Renal cortex interstitium (tissue), 11 donors: Measurements from ENCODE around the gene TRIM24. TPM values are rescaled to one million over a fixed set of nuclear protein-coding genes. Genes with fewer than 3 reads are reported as not detected.
"Not testable (repeated sequence)": the region's sequence is repeated elsewhere in the genome, so short reads cannot be mapped to it uniquely, and the experiment has no call there.

Experiments used
- DNase-seq, 11 donors: peaks; one replicate each; pipeline ENCODE4 v3.0.0-alpha.2; 2013; ENCODE audit warnings: low read depth in 9 of 11, low spot score in 4 of 11; ENCODE audit errors: extremely low read depth in 1 of 11
- polyA plus RNA-seq, 3 donors: library from polyadenylated mRNA; unstranded; fragments of 120-200 nt; gene quantifications; one replicate each; pipeline ENCODE4 v1.2.1, GENCODE V29; 2013; ENCODE audit not compliant: insufficient read length in 3 of 3

Gene TRIM24
- polyA plus RNA-seq, 3 donors = 49.3 to 69.1 (median 64.2) TPM

DNA sequence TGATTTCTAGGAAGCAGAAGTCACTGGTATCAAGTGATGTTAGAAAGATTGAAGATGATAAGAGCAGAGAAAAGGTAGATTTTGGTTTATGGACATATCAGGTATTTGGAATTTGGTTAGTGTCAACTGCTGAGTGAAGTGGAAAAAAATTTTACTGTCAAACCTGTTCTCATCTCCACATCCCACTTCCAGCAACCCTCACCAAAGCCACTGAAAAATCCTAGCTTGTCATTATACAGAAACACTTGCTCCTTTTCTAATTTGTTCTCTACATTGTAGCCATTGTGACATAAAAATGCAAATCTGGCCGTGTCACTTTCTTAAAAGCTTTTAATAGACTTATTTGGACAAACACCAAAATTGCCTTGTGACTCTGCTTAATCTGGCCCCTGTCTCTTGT, 54.0 kb downstream of the TRIM24 start:
- DNase-seq = no peak

DNA sequence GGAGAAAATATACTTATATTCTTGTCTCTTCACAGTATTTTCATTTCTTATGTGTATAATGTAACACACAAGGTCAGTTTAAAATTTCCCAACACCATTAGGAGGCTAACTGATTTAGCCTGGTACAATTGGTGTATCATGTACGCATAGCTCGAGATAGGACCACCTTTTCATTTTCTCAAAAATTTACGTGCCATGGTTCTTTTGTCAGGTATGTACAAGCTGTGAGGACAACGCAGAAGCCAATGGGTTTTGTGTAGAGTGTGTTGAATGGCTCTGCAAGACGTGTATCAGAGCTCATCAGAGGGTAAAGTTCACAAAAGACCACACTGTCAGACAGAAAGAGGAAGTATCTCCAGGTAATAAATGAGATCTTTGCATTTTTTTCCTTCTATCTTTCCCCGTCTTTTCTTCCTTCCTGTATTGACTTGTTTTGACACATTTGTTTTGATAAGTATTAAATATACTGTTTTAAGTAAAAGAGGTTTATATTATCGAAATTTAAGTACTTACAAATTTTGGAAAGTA, 55.0 kb downstream of the TRIM24 start:
- DNase-seq = no peak

DNA sequence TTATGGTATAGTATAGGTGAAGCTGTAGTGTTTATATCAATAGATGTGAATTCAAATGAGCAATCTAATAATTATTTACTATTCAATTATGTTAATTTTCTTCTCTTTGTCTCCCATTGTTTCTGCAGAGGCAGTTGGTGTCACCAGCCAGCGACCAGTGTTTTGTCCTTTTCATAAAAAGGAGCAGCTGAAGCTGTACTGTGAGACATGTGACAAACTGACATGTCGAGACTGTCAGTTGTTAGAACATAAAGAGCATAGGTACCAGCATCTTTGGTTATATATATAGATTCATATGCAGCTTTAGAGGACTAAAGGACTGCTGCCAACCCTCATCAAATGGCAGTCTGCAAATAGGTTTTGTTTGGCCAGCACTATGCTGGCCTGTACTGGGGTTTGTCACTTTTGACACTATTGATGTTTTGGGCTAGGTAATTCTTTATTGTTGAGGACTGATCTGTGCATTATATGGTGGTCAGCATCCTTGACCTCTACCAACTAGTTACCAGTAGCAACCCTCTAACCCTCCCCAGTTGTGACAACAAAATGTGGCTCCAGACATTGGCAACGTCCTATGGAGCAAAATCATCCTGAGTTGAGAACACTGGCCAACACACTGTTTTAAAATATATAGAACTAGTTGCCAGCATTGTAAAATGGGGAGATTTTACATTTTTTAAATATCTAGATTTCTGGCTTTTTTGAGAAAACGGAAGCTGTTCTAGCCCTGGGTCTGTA, 59.2 kb downstream of the TRIM24 start:
- no peak for DNase-seq

DNA sequence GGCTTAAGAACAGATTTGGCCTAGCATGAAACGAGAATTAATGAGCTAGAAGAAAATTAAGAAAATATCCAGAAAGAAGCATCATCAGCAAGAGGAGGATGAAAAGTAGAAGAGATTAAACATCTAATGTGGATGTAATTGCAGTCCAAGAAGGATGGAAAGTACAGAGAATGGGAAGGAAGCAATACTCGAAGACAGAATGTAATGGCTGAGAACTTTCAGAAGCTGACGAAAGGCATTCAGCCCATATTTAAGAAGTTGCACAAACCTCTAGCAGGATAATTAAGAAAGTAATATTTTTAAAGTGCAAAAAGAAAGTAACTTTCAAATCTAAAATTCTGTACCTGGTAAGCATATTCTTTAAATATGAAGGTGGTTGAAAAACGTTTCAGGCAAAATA, 60.7 kb downstream of the TRIM24 start:
- no peak for DNase-seq

DNA sequence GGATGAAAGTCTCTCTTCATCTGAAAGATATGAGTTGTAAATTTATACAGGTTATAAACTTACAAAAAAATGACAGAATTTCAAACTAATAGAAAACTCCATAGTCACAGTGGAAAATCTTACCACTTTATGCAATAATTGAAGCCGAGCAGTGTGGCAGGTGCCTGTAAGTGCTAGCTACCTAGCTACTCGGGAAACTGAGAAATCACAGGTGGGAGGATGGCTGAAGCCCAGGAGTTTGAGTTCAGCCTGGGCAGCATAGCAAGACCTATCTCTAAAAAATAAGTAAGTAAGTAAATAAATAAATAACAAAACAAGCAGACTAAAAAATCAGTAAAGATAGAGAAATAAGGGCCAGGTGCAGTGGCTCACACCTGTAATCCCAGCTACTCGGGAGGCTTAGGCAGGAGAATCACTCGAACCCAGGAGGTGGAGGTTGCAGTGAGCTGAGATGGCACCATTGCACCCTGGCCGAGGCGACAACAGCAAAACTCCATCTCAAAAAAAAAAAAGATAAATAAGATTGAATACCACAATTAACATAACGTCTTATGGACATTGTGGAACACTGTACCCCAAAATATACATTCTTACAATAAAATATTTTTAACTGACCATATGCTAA, 61.9 kb downstream of the TRIM24 start:
- no peak for DNase-seq

DNA sequence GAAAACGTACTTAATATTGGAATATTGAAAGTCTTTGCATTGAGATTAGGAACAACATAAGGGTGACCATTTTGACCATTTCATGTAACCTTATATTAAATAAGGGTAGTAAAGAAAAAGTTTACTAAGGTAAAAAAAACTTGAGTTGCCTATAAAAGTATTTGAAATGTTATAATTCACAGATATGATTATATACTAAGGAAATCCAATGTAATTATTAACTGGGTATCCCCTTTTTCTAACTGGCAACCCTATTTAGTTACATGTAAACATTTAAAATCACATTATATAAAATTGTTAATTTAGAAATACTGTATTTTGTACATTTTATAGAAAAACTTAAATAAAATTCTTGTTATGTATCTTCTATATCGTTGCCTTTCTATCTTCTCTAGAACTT, 64.2 kb downstream of the TRIM24 start:
- DNase-seq = no peak

DNA sequence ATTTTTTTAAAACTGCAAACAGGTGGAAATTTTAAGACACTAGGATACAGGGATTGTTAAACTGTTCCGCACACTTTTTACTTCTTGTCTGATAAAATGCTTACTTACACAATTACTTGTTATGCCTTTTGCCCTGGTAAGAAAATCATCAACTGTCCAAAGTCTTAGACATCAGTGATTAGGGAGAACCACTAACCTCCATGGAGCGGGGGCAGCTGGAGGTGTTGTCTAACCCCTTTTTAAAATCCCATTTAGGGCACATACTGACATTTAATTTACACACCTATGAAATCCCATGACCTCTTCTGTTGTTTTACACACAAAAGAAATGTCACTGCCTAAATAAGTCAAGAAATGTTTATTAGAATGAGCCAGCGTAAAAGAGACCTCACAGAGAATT, 65.7 kb downstream of the TRIM24 start:
- no peak for DNase-seq

DNA sequence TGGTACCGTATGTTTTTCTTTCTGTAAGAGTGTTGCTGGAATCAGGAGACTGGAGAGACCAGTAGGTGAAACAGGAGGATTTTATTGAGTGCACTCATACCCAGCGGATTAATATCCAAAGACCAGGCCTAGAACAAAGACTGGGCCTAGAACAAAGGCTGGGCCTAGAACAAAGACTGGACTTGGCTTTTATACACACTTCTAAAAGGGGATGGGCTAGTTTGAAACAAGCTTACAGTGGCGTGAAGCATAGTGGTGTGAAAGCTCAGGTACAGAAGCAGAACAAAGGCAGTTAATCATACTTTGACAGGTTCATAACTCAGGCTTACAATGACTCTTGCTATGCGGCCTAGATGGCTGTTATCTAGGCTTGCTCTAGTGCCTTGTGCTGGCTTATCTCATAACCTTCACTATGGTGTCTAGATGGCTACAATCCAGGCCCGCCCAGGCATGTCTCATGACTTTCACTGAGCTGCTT, 67.7 kb downstream of the TRIM24 start:
- no peak for DNase-seq

DNA sequence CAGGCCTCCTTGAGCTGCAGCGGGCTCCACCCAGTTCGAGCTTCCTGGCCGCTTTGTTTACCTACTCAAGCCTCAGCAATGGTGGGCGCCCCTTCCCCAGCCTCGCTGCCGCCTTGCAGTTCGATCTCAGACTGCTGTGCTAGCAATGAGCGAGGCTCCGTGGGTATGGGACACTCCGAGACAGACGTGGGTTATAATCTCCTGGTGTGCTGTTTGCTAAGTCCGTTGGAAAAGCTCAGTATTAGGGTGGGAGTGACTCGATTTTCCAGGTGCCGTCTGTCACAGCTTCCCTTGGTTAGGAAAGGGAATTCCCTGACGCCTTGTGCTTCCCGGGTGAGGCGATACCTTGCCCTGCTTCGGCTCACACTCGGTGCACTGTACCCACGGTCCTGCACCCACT, 76.8 kb downstream of the TRIM24 start:
- DNase-seq = not testable (repeated sequence)

DNA sequence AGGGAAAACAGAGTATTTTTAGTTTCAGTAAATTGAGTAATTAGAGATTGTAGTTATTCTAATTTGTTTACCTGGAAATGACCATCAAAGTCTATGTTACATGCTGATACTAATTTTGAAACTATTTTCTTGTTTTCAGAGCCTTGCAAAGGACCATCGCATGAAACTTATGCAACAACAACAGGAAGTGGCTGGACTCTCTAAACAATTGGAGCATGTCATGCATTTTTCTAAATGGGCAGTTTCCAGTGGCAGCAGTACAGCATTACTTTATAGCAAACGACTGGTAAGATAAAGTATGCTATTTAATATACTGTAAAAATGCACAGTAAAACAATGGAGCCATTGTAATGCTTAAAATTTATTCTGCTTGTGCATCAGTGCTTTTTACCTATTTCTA, 78.5 kb downstream of the TRIM24 start:
- DNase-seq = peak in 1 of 11 donors; percentile 1

DNA sequence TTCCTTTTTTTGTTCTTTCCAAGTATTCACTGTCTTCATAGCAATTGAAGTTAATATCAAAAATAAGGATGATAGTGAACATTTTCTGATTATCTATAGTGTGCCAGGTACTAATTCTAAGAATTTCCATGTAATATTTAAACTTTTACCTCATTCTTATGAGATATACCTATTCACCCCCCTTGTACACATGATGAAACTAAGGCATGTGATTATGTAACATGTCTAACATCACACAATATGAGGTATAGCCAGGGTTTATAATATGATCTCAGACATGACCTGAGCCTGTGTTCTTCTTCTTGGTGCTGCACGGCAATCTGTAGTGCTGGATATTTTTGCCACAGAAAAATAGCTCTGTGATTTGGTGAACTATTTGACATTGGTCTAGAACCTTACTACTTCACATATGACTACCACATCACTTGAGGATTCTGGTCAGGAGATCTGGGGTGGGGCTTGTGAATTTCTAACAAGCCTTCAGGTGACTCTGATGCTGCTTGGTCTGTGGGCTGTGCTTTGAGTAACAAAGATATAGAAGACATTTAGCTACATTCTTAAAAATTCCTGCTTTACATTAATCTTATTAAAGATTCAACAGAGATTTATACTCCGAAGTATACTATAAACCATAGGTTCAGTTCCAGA, 79.1 kb downstream of the TRIM24 start:
- no peak for DNase-seq

DNA sequence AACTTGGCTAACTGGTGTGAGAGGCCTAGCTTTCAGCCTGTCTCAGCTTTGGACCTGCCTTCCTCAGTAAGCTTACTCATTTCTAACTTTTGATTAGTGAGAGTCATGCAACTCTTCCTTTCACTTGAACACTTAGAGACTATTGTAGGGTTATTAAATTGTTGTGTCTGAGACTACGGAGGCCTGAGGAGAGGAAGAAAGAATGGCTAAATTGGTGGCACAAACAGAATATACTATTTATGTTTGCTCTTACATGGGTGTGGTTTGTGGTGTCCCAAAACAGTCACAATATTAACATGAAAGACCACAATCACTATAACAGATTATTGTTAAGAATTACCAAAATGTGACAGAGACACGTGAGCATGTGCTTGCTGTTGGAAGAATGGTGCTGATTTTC, 82.1 kb downstream of the TRIM24 start:
- no peak for DNase-seq

DNA sequence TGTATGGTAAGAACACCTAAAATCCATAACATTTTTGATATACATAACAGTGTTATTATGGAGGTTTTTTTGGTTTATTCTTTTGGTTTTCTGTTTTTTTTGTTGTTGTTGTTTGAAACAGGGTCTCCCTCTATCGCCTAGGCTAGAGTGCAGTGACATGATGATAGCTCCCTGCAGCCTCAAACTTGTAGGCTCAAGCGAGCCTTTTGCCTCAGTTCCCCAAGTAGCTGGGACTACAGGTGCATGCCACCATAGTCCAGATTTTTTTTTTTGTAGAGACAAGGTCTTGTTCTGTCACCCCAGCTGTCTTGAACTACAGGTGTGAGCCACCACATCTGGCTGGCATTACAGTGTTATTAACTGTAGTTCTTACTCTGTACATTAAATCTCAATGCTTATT, 83.7 kb downstream of the TRIM24 start:
- no peak for DNase-seq

DNA sequence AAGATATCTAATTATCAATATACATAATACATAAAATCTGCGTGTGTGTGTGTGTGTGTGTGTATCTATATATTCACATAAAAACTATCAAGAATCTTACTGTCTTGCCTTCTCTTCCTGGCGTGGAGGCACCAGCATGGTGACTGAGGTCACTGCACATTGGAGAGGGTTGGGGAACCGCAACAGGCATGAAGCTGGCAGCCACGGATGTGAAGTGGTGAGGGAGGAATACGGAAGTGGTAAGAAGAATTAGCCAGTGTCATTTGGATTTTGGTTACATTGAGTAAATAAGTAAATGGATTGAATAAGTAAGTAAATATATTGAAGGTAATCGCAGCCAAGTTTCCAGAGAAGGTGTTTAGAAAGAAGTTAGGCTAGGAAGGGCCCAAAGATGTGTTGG, 85.1 kb downstream of the TRIM24 start:
- DNase-seq = no peak

DNA sequence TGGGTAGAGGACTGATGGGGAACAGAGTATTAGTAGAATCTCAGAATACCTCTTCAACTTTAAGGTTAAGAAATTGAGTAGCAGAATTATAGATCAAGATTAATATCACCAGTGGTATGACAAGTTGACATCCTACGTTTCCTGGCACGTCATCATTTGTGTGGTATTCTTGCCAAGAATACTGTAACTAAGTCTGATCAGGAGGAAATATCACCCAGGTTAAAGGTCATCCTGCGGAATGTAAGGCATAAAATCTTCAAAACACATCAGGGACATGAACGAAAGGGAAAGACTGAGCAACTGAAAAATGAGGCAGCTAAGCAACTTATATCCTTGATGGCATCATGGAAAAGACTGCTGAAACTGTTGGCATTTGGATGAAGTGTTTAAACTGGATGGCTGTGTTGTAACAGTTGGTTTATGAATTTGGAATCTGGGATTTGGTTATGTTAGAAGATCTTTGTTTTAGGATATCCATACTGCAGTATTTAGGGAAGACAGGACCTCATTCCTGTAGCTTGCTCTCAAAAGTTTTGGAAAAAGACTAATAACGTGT, 86.1 kb downstream of the TRIM24 start:
- no peak for DNase-seq

DNA sequence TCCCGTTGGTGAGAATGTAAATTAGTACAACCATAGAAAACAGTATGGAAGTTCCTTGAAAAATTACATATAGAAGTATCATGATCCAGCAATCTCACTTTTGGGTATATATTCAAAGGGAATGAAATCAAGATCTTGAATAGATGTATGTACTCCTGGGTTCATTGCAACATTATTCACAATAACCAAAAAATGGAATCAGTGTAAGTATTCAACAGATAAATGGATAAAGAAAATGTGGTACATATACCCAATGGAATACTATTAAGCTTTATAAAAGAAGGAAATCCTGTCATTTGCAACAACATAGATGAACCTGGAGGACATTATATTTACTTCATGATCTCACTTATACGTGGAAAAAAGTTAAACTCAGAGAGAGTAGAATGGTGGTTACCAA, 86.8 kb downstream of the TRIM24 start:
- no peak for DNase-seq

DNA sequence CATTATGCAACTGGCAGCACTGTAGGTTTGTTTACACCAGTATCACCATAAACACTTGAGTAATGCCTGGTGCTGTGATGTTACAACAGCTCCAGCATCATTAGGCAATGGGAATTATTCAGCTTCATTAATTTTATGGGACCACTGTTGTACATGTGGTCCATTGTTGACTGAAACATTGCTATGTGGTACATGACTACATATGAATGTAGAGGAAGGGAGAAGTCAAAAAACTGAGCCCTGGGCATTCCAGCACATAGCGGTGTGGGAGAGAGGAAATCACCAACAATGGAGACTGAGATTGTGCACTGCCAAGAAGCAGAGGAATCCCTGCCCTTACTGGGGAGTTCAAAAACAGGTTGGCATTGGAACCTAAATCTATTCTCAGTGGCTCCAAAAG, 89.0 kb downstream of the TRIM24 start:
- DNase-seq = no peak

DNA sequence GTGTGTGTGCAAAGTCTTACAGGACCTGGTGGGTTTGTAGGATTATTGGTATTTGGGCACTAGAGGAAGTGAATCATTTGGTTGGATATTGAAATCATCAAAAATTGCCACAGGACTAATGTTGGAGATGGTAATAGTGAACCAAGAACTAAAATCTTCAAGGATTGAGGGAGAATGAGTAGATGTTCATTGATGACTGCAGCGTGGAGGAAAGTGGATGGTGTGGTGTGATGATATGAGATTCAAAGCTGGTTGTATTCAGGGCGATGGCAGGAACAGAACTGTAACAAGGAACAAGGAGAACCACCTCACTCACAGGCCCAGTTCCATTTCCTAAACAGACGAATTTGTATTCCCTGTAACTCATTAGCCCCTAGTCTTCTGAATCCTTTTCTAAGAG, 90.3 kb downstream of the TRIM24 start:
- no peak for DNase-seq

DNA sequence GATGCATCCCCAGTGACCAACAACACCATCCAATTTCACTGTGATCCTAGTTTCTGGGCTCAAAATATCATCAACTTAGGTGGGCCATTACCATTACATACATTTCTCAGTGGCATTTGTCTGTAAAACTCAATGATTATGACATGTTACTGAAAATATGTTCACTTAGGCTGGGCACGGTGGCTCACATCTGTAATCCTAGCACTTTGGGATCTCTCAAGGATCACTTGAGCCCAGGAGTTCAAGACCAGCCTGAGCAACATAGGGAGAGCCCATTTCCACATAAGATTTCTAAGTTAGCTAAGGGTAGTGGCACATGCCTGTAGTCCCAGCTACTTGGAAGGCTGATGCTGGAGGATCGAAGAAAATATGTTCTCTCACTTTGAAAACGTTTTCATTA, 91.0 kb downstream of the TRIM24 start:
- no peak for DNase-seq

DNA sequence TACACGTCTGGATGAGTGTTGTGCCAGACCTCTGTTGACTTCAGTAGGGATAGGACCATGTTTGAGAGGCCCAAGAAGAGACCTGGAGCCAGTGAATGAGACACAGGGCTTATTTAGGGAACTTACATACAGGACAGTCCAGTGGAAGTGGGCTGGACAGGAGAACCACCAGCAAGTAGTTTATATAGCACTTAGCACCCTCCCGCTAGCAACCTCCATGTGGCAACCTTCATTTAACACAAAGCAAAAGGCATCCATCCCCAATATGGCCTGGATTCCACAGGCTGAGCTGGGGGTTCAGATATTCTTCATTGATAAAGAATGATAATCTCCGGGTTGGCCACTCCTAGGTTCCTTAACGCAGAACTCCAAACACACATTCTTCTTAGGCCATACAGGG, 93.7 kb downstream of the TRIM24 start:
- no peak for DNase-seq
